GM18951 (cell line): Measurements from ENCODE around the gene MBOAT7.
"Not testable (repeated sequence)": the region's sequence is repeated elsewhere in the genome, so short reads cannot be mapped to it uniquely, and the experiment has no call there.

Experiments
- POLR2A ChIP-seq: IDR thresholded peaks from 4 replicates; pipeline ENCODE4 v1.6.1; 2011; ENCODE audit warnings: mild to moderate bottlenecking; ENCODE audit not compliant: insufficient read length, insufficient read depth; ENCODE audit errors: extremely low read depth
- in situ Hi-C: fragments of 300-500 bp; cut with MboI; formaldehyde crosslinking; loops from one replicate; pipeline ENCODE4 v1.12.0; 2022; ENCODE audit warnings: low sequenced_read_pairs, mixed read lengths, inconsistent platforms; ENCODE audit not compliant: unreplicated experiment

The MBOAT7 gene

DNA sequence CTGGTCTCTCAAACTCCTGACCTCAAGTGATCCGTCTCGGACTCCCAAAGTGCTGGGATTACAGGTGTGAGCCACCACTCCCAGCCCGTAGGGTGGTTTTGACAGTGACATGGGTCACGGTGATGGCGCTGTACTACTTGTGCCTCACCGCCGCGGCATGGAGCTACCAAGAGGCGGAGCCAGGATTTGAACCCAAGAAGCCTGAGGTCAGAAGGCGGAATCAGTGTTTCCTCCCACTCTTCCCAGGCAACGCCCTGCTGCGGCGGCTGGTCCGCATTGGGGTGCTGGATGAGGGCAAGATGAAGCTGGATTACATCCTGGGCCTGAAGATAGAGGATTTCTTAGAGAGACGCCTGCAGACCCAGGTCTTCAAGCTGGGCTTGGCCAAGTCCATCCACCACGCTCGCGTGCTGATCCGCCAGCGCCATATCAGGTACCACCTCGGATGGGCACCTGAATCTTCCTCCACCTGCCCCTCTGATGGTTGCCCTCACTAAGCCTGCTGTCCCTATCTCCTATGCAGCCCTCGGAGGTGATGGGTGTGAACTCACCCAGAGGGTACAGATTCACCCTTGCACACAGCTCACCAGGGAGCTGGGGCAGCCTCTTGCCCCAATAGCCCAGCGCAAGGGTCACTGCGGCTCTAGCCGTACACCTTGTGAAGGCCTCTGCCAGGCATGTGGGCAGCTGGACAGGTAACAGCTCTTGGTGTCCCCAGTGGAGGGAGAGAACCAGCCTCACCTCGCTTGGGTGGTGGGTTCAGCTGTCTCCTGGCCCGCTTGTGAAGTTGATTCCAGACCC lies 16.9 kb upstream of the MBOAT7 start:
- in situ Hi-C loops: no loop called here
- TF ChIP-seq POLR2A: peak; percentile 37

DNA sequence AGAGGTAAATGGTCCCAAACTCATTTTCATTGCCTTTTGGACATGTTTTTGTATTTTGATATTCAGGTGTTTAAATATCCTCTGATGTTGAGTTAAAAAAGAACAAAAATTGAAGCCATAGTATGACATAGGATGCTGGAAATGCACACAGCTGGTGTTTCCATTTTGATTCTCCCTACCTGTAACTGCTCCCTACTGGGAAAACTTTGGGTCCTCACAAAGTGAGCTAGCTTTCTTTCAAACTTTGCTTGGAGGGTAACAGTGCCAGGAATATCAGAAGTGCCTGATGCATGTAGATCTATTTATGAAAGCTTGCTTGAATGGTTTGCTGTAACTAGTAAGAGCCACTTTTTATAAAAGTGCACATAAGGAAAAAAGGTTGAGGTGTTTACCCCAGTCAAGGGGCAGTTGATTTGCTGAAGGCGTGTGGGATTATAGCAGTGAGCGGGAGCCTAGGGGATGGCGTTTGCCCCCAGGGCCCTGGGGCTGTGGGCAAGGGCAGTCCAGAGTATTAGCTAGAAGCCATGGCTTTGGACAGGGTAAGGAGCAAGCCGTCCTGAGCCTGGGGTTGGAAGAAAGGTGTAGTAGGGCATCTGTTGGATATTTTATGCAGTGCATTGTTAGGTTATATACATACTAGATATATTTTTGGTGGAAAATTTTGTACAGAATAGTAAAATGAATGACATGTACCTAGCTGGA lies 15.5 kb upstream of the MBOAT7 start:
- in situ Hi-C loops: no loop called here
- TF ChIP-seq POLR2A: no peak

DNA sequence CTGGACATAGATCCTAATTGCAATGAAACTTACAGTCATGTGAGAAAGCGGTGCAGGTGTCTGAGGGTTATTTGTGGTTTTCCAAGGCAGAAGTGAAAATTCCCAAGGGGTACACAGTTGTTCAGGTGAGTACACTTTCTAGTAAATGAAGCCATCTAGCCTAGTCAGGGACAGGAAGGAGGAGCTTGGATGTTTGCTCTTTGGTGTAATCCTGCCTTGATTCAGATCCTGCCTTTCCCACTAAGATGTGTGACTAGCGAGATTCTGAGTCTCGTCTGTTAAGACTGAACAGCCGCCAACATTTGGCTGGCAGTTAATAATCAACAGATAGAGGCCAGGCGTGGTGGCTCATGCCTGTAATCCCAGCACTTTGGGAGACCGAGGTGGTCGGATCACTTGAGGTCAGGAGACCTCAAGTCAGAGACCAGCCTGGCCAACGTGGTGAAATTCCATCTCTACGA lies 13.8 kb upstream of the MBOAT7 start:
- no peak for TF ChIP-seq POLR2A
- in situ Hi-C loops: no loop called here

DNA sequence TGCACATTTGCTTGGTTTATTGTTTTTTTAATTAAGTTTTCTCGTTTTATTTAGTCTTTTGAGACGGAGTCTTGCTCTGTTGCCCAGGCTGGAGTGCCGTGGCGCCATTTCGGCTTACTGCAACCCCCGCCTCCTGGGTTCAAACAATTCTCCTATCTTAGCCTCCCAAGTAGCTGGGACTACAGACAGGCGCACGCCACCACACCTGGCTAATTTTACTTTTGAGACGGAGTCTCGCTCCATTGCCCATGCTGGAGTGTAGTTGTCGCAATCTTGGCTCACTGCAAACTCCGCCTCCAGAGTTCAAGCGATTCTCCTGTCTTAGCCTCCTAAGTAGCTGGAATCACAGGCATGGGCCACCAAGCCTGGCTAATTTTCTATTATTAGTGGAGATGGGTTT lies 12.6 kb upstream of the MBOAT7 start:
- no peak for TF ChIP-seq POLR2A
- in situ Hi-C loops: no loop called here

DNA sequence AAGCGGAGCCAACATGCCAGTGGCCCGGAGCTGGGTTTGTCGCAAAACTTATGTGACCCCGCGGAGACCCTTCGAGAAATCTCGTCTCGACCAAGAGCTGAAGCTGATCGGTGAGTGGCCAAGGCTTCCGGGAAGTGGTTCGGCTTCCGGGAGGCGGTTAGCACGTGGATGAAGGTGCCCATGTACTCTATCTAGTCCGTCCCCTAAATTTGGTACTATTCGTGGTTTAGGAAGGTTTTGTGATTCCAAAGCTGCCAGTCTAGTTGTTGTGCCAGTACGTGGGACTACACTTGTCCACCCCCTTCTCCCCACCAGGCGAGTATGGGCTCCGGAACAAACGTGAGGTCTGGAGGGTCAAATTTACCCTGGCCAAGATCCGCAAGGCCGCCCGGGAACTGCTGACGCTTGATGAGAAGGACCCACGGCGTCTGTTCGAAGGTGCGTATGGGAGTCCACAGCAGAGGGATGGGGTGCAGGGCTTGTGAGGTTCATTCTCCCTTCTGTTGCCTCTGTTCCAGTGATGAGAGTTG lies 11.9 kb upstream of the MBOAT7 start:
- in situ Hi-C loops: no loop called here

DNA sequence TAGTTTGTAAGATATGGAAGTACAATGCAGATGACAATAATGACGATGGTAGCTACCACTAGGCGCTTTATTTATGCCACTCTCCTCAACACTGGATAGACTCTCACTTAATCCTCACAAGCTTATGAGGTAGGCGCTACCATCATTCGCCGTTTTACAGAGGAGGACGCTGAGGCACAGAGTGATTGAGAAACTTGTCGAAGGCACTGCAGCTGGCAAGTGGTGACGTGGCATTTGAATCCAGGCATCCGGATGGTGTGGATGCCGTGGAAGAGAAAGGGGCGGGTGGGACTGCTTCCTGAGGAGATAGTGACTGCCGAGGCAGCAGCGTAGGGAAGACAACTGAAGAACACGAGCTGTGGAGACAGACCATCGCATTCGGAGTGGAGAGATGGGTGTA lies 10.0 kb upstream of the MBOAT7 start:
- TF ChIP-seq POLR2A: no peak
- in situ Hi-C loops: no loop called here

More for the DNA sequence above, 11.9 kb upstream of the MBOAT7 start:
- TF ChIP-seq POLR2A: no peak

DNA sequence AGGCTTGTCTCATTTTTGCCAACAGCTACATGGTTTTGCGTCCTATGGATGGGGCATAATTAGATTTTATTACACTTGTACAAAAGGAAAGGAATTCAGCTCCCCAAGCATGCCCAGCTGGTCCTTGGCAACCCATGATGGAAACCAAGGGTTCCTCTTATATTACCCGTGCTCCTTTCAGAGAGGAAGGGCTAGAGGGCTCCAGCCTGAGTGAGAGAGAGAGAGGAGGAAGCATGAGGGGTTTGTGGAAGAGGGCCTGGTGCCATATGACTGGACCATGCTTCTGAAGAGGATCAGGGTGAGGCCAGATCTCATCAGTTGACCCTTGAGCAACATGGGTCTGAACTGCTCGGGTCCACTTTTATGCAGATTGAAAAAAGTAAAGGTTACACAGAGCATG lies 7.7 kb upstream of the MBOAT7 start:
- no peak for TF ChIP-seq POLR2A
- in situ Hi-C loops: no loop called here

DNA sequence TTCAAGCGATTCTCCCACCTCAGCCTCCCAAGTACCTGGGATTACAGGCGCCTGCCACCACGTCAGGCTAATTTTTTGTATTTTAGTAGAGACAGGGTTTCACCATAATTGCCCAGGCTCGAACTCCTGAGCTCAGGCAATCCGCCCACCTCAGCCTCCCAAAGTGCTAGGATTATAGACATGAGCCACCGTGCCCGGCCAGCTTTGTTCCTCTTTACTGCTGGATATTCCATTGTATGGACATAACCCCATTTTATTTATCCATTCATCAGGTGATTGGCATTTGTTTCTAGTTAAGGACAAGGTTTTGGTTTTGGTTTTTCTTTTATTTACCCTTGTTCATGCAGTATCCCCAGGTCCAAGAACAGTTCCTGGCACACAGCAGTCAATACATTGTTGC lies 7.2 kb upstream of the MBOAT7 start:
- no peak for TF ChIP-seq POLR2A
- in situ Hi-C loops: no loop called here

DNA sequence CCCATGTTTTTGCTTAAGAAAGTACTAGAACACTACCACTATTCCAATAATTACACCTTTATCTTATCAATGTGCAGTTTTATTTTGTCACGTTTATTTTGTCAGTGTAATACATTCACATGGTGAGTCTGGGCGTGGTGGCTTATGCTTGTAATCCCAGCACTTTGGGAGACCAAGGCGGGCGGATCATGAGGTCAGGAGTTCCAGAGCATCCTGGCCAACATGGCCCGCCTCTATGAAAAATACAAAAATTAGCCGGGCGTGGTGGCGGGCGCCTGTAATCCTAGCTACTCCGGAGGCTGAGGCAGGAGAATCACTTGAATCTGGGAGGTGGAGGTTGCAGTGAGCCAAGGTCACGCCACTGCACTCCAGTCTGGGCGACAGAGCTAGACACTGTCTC lies 5.1 kb upstream of the MBOAT7 start:
- in situ Hi-C loops: not testable (repeated sequence)

DNA sequence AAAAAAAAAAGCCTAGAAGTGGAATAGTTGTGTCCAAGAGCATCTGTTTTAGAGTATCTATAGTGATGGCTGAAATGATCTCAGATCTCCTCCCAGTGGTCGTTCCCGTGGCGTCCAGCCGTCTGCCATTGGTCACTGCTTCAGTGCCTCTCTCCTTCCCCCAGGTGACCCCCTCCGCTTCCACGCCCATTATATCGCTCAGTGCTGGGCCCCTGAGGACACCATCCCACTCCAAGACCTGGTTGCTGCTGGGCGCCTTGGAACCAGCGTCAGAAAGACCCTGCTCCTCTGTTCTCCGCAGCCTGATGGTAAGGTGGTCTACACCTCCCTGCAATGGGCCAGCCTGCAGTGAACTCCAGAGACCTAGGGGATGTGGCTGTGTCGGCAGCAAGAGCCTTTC lies 3.6 kb upstream of the MBOAT7 start:
- in situ Hi-C loops: no loop called here
- TF ChIP-seq POLR2A: no peak

DNA sequence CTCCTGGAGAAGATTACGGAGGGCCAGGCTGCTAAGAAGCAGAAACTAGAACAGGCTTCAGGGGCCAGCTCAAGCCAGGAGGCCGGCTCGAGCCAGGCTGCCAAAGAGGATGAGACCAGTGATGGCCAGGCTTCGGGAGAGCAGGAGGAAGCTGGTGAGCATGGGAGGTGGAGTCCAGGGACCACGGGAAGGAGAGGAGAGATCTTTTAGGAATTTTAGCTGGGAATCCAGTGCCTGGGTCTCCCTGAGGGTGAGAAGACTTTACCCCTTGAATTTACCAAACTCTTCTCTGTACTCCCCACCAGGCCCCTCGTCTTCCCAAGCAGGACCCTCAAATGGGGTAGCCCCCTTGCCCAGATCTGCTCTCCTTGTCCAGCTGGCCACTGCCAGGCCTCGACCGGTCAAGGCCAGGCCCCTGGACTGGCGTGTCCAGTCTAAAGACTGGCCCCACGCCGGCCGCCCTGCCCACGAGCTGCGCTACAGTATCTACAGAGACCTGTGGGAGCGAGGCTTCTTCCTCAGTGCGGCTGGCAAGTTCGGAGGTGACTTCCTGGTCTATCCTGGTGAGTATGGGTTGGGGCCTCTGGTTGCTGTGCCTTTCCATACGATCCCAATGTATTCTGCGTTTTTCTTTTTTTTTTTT lies 2.6 kb upstream of the MBOAT7 start:
- no peak for TF ChIP-seq POLR2A
- in situ Hi-C loops: no loop called here

DNA sequence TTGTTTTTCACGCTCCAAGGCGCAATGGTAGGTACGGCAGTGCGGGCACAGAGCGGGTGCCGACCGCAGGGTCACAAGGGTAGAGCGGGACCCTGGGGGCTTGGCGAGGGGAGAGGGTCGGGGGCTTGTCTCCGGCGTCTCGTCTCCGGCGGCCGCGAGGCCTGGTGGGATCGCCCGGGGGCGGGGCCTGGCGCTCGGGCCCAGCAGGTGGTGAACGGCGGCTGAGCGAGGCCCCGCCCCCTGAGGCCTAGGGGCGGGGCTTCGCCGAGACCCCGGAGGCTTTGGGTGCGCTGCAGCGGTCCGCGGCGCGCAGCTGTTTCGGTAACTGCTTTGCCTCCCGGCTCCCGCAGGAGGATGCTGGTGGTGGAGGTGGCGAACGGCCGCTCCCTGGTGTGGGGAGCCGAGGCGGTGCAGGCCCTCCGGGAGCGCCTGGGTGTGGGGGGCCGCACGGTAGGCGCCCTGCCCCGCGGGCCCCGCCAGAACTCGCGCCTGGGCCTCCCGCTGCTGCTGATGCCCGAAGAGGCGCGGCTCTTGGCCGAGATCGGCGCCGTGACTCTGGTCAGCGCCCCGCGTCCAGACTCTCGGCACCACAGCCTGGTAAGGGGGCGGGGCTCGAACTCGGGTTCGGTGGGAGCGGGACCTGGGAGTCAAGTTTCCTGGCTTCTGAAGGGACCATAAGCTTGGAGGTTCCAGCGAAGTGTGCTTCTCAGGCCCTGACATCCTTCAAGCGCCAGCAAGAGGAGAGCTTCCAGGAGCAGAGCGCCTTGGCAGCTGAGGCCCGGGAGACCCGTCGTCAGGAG lies 1.8 kb upstream of the MBOAT7 start, which contains the start of gene TSEN34:
Gene TSEN34, plus strand, starts transcription at position 298 of the 800 bp plus-strand sequence. Its CDS starts 57 bp downstream, at position 355.
- in situ Hi-C loops: no loop called here
- TF ChIP-seq POLR2A: peak; percentile 81

DNA sequence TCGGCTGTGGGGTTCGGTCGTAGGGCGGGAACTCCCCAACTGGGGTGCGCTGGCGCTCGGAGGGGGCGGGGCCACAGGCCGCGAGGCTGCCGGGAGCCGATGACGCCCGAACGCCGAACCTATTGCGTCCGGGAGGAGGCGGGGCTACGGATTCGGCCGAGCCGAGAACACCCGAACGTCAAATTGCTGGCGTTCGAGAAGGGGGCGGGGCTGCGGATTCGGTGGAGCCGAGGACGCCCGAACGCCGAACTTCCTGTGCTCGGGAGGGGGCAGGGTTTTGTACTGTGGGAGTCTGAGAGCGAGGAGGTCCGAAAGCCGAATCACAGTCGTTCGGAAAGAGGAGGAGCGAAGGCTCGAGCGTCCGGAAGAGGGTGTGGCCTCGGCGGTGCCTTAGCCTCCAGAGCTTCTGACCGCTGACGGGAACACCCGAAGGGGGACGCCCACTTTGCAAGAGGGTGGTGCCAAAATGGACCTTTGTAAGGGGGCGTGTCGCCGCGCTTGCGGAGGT lies 1.2 kb upstream of the MBOAT7 start:
- TF ChIP-seq POLR2A: no peak
- in situ Hi-C loops: no loop called here
